Smooth muscle cell (in vitro differentiated cells): ENCODE results near the gene CLDN7. TPM values are rescaled to one million over a fixed set of nuclear protein-coding genes. Genes with fewer than 3 reads are reported as not detected.

Experiments
- DNase-seq: peaks from one replicate; lab custom pipeline; 2025; ENCODE audit not compliant: unreplicated experiment; lab: John Stamatoyannopoulos, UW
- H2AFZ ChIP-seq: fragments of 200-600 bp; sonication (generic); 2 replicates; pipeline ENCODE4 v1.6.0; 2016; ENCODE audit warnings: antibody characterized with exemption, low read depth, mild to moderate bottlenecking
- H3F3A ChIP-seq: fragments of 200-600 bp; sonication (generic); 2 replicates; pipeline ENCODE4 v1.6.0; 2017; ENCODE audit warnings: antibody characterized with exemption, low read depth
- H3K27ac ChIP-seq: fragments of 200-600 bp; sonication (generic); 2 replicates; pipeline ENCODE4 v1.5.1; 2016; ENCODE audit warnings: low read depth, mild to moderate bottlenecking
- H3K27me3 ChIP-seq: fragments of 200-600 bp; sonication (generic); 2 replicates; pipeline ENCODE4 v1.6.1; 2016; ENCODE audit warnings: low read depth, mild to moderate bottlenecking
- H3K36me3 ChIP-seq: fragments of 200-600 bp; sonication (generic); 2 replicates; pipeline ENCODE4 v1.5.1; 2016; ENCODE audit warnings: low read depth
- H3K4me1 ChIP-seq: fragments of 200-600 bp; sonication (generic); 2 replicates; pipeline ENCODE4 v1.5.1; 2016; ENCODE audit warnings: low read depth
- H3K4me2 ChIP-seq: fragments of 200-600 bp; sonication (generic); 2 replicates; pipeline ENCODE4 v1.6.0; 2016; ENCODE audit warnings: mild to moderate bottlenecking
- H3K4me3 ChIP-seq: fragments of 200-600 bp; sonication (generic); 2 replicates; pipeline ENCODE4 v1.5.1; 2016; ENCODE audit warnings: mild to moderate bottlenecking
- H3K79me2 ChIP-seq: fragments of 200-600 bp; sonication (generic); 2 replicates; pipeline ENCODE4 v1.6.0; 2016; ENCODE audit warnings: low read depth, mild to moderate bottlenecking
- H3K9ac ChIP-seq: fragments of 200-600 bp; sonication (generic); 2 replicates; pipeline ENCODE4 v1.6.0; 2016; ENCODE audit warnings: low read depth
- H3K9me3 ChIP-seq: fragments of 200-600 bp; sonication (generic); replicated peaks from 2 replicates; pipeline ENCODE4 v1.5.1; 2016; ENCODE audit warnings: low read depth
- H4K20me1 ChIP-seq: fragments of 200-600 bp; sonication (generic); 2 replicates; pipeline ENCODE4 v1.6.0; 2016; ENCODE audit warnings: low read depth
- CTCF ChIP-seq: fragments of 200-600 bp; sonication (generic); IDR thresholded peaks from 2 replicates; pipeline ENCODE4 v1.5.1; 2017; ENCODE audit warnings: borderline replicate concordance, mild to moderate bottlenecking, antibody characterized with exemption; ENCODE audit not compliant: insufficient read depth, poor library complexity, severe bottlenecking
- WGBS: methylation state at CpG from one replicate; pipeline ENCODE4 v1.1.7; 2016; ENCODE audit warnings: low lambda C conversion rate; 5-methylcytosine and 5-hydroxymethylcytosine counted together
- polyA plus RNA-seq: library from polyadenylated mRNA; unstranded; fragments of >200 nt; fragmentation: Nextera tagmentation; extraction: Ambion mirVana; gene quantifications from 2 replicates; pipeline ENCODE4 v1.2.1, GENCODE V29; 2016
- total RNA-seq: library from RNA; depleted of rRNA; stranded (reverse); fragments of >200 nt; gene quantifications from 2 replicates; pipeline ENCODE4 v1.2.3, GENCODE V29; 2014

Gene CLDN7
- total RNA-seq (26.7 and 33.7 TPM in 2 replicates), polyA plus RNA-seq (25.2 and 102 TPM in 2 replicates)

DNA sequence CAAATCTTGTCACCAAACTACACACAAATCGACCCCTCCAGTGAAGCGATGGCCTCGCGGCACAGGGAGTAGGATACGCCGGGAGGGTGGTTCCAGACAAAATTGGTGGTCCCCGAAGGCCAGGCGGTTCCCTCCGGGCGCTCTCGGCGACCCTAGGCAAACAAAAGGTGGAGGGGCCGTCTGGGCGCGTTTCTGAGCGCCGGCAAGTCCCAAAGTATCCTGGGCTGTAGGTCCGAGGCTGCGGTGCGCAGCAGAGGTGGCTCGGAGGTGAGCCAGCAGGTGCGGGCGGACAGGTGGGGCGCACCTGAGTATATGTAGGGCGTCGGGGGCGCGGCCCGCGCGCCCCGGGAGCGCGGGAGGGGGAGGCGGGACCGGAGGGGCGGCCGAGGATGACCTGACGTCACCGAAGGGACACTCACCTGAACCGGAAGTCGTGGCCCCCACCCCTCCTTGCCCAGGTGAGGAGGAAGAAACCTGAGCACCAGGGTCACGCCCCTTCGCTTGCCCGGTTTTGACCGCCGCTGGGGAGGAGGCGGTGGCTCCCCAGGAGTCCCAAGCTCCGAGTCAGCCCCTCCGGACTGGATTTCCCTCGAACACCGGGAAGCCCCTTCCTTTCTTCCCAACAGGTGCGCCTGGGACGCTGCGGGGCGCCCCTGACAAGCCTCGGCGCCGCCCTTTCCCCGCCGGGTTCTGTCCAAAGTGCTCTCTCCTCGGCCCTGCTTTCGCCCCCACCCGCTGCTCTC is at the start of gene CLDN7:
Gene CLDN7, minus strand, starts transcription at position 287 of the 743 bp plus-strand sequence. CDS start 435 bp downstream, outside the sequence.
- DNase-seq: no peak
- no peak for TF ChIP-seq CTCF
- Histone ChIP-seq H3K27me3 (peaks cover 31% of the 10 kb centered on the region), H4K20me1 (no peaks in the 10 kb centered on the region), H3K36me3 (no peaks in the 10 kb centered on the region), H3K4me3 (peak within 1 kb of the TSS; percentile 59), H2AFZ (no peak within 1 kb of the TSS), H3K4me1 (peaks cover 5% of the 10 kb centered on the region), H3K27ac (peak within 1 kb of the TSS; percentile 63), H3K9ac (peak within 1 kb of the TSS; percentile 54), H3K79me2 (no peaks in the 10 kb centered on the region), H3K4me2 (peak within 1 kb of the TSS; percentile 87), H3F3A (peaks cover 15% of the 10 kb centered on the region), H3K9me3 (no peaks in the 10 kb centered on the region)
- WGBS: 6% methylated on average over 42 of the region's 64 CpGs

DNA sequence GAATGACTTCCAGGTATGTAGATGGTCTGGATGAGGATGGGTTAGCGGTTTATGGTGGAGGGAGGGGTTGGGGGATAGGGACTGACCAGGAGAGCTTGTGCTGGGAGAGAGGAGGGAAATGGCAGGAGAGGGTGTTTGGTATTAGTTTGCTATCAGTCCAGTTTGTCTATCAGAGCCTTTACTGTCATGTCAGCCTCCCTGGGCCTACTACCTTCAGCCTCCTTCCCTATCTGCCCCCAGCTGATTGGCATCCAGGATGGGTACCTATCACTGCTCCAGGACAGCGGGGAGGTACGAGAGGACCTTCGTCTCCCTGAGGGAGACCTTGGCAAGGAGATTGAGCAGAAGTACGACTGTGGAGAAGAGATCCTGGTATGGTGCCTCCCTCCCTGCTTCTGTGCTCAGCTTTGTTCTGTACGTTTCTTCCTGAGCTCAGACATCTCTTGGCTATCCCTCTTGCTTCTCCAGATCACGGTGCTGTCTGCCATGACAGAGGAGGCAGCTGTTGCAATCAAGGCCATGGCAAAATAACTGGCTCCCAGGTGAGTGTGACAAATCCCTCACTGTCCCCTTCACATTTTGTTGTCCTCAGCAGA is 48.9 kb upstream of the CLDN7 start:
- 93% methylated on average over 7 of the region's 7 CpGs for WGBS
- Histone ChIP-seq H3K79me2 (peaks cover 66% of the 10 kb centered on the region), H3K27ac (peak overlapping the region; percentile 95), H3K4me2 (no peak overlapping the region), H3F3A (peaks cover 47% of the 10 kb centered on the region), H3K4me3 (no peak overlapping the region), H2AFZ (no peak overlapping the region), H4K20me1 (peaks cover 70% of the 10 kb centered on the region), H3K27me3 (no peaks in the 10 kb centered on the region), H3K36me3 (peaks cover 4% of the 10 kb centered on the region), H3K9me3 (no peaks in the 10 kb centered on the region), H3K9ac (no peak overlapping the region), H3K4me1 (peaks cover 16% of the 10 kb centered on the region)
- TF ChIP-seq CTCF: no peak
- DNase-seq: no peak

DNA sequence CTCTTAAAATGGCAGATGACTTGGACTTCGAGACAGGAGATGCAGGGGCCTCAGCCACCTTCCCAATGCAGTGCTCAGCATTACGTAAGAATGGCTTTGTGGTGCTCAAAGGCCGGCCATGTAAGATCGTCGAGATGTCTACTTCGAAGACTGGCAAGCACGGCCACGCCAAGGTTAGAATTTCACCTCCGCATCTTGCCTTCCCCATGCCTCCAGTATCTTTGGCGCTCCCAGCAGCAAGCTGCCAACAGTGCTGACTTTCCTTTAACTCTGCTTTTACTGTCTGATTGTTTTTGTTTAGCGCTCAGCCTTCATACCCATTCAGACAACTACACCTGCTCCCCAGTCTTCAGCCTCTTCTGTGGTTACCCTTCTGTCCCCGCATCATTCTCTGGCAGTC is 47.4 kb upstream of the CLDN7 start:
- 93% methylated on average over 12 of the region's 12 CpGs for WGBS
- H4K20me1 ChIP-seq: peaks cover 68% of the 10 kb centered on the region
- peak overlapping the region; percentile 35 for H3K9ac ChIP-seq
- H3K4me2 ChIP-seq: peak overlapping the region; percentile 99
- peaks cover 4% of the 10 kb centered on the region for H3K36me3 ChIP-seq
- H3K27ac ChIP-seq: peak overlapping the region; percentile 95
- H3K79me2 ChIP-seq: peaks cover 66% of the 10 kb centered on the region
- H3K27me3 ChIP-seq: no peaks in the 10 kb centered on the region
- H3F3A ChIP-seq: peaks cover 45% of the 10 kb centered on the region
- DNase-seq: no peak
- TF ChIP-seq CTCF: no peak
- no peaks in the 10 kb centered on the region for H3K9me3 ChIP-seq
- no peak overlapping the region for H2AFZ ChIP-seq
- peaks cover 16% of the 10 kb centered on the region for H3K4me1 ChIP-seq
- H3K4me3 ChIP-seq: peak overlapping the region; percentile 85
